Stimulated activated CD4-positive, alpha-beta T cell treated with anti-CD3 and anti-CD28 coated beads, Interleukin-2, amount 100 ng/mL, for 24 hours (primary cell): ENCODE measurements around the gene PLK5.

Experiments
- DNase-seq, 2 donors: peaks; one replicate each; pipeline ENCODE4 v3.0.0-alpha.2; 2020

PLK5 gene

GRCh38 chr19:1580957-1581356 lies 57.1 kb downstream of the PLK5 start:
- no peak for DNase-seq

GRCh38 chr19:1582201-1582600 lies 58.3 kb downstream of the PLK5 start:
- DNase-seq: no peak

- DNase-seq: no peak
These were observed 60.8 kb downstream of the PLK5 start for GRCh38 chr19:1584500-1585242.

- DNase-seq: no peak
These were observed 61.3 kb downstream of the PLK5 start for GRCh38 chr19:1585243-1585580.
